D721Med (cell line): ENCODE data around the gene PHF13.

Source experiments
- DNase-seq: peaks from one replicate; pipeline ENCODE4 v3.0.0; 2011; ENCODE audit warnings: low spot score; ENCODE audit not compliant: insufficient read length
- FAIRE-seq: peaks from 2 replicates; lab custom pipeline; 2011; peaks lifted over from hg19 to GRCh38; lab: Jason Lieb, UNC
- TF ChIP-seq, protein P1 (sequence below): IDR thresholded peaks from 2 replicates; pipeline ENCODE4 v1.5.1; 2012; ENCODE audit warnings: mild to moderate bottlenecking, control low read depth; ENCODE audit not compliant: insufficient read depth; ENCODE audit errors: missing control alignments

Gene PHF13

GRCh38 chr1:6587261-6588005, 26.1 kb upstream of the PHF13 start:
- FAIRE-seq, result no peak
- TF ChIP-seq, protein P1, sequence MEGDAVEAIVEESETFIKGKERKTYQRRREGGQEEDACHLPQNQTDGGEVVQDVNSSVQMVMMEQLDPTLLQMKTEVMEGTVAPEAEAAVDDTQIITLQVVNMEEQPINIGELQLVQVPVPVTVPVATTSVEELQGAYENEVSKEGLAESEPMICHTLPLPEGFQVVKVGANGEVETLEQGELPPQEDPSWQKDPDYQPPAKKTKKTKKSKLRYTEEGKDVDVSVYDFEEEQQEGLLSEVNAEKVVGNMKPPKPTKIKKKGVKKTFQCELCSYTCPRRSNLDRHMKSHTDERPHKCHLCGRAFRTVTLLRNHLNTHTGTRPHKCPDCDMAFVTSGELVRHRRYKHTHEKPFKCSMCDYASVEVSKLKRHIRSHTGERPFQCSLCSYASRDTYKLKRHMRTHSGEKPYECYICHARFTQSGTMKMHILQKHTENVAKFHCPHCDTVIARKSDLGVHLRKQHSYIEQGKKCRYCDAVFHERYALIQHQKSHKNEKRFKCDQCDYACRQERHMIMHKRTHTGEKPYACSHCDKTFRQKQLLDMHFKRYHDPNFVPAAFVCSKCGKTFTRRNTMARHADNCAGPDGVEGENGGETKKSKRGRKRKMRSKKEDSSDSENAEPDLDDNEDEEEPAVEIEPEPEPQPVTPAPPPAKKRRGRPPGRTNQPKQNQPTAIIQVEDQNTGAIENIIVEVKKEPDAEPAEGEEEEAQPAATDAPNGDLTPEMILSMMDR, result no peak
- no peak for DNase-seq

DNA sequence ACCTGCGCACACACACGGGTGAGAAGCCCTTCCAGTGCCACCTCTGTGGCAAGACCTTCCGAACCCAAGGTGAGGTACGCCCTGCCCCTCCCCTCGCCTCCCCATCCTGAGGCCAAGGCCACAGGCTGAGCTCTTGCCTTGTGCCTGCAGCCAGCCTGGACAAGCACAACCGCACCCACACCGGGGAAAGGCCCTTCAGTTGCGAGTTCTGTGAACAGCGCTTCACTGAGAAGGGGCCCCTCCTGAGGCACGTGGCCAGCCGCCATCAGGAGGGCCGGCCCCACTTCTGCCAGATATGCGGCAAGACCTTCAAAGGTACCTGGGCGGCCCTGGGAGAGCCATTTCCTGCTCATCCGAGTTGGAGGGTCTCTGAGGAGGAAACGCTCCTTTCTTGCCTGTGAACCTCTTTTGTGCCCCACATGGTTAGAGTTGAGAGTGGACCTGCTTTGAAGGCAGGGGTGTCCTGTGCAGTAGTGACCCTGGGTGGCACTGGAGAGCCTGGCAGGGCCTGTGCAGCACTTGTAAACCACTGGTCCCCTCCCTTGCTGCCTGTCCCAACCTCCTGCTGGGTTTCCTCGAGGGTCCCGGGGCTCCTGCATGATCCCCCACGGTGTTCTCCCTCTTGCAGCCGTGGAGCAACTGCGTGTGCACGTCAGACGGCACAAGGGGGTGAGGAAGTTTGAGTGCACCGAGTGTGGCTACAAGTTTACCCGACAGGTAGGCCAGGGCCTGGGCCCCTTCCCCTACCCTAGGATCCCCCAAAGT, 25.2 kb upstream of the PHF13 start:
- DNase-seq, result no peak
- FAIRE-seq, result no peak
- TF ChIP-seq, protein P1, result no peak

DNA sequence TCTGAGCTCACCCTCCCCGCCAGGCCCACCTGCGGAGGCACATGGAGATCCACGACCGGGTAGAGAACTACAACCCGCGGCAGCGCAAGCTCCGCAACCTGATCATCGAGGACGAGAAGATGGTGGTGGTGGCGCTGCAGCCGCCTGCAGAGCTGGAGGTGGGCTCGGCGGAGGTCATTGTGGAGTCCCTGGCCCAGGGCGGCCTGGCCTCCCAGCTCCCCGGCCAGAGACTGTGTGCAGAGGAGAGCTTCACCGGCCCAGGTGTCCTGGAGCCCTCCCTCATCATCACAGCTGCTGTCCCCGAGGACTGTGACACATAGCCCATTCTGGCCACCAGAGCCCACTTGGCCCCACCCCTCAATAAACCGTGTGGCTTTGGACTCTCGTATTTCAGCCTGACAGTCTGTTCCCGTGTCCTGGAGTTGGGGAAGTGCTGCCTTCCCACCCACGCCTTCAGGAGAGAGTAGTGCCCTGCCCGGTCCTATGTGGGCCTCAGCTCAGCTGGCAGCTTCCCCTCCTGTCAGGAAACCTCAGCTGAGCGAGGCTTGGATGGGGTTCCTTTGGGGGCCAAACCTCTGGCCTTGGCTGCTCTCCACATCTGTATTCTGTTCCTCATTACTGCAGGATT, 24.5 kb upstream of the PHF13 start:
- FAIRE-seq (no peak), DNase-seq (no peak)
- TF ChIP-seq, protein P1, result no peak

- FAIRE-seq (no peak), DNase-seq (no peak)
- TF ChIP-seq, protein P1, result no peak
Measured at GRCh38 chr1:6590046-6590445, 23.5 kb upstream of the PHF13 start.

- no peak for FAIRE-seq
- TF ChIP-seq, protein P1, result no peak
- no peak for DNase-seq
Measured at GRCh38 chr1:6591222-6591621, 22.3 kb upstream of the PHF13 start.

DNA sequence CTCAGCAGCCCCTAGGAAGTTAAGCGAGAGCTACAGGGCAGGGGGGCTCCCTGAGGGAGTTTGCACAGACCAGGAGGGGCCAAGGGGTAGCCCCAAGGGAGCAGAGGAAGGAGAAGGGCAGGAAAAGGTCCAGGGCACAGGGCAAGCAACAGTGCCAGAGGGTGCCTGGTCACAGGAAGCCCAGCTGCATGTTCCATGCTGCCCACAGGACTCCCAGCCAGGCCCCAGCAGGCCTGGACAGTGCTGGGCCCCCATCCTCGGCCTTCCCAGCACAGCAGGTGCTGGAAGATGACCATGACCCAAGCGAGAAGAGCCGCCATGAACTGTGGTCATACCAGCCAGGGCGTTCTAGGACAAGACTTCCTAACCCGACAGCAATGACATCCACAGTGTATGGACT, 21.9 kb upstream of the PHF13 start:
- FAIRE-seq (no peak), DNase-seq (no peak)
- TF ChIP-seq, protein P1, result no peak
